22Rv1 (cell line): Measurements from ENCODE around the gene CDCP1.

Source experiments
- CTCF ChIP-seq: fragments of 450-650 bp; IDR thresholded peaks from 2 replicates; pipeline ENCODE4 v1.5.1; 2017; ENCODE audit warnings: mild to moderate bottlenecking
- ZFX ChIP-seq: fragments of 450-650 bp; IDR thresholded peaks from 2 replicates; pipeline ENCODE4 v1.6.1; 2017; ENCODE audit warnings: antibody characterized with exemption, borderline replicate concordance

- TF ChIP-seq CTCF (no peak), ZFX (no peak)
Observed at GRCh38 chr3:45170096-45170495, 23.9 kb upstream of the CDCP1 start.
